HFFc6 (cell line): Measurements from ENCODE around the gene IL16. TPM values are rescaled to one million over a fixed set of nuclear protein-coding genes. Genes with fewer than 3 reads are reported as not detected.

Source experiments
- DNase-seq: peaks from one replicate; pipeline ENCODE4 v3.0.0-alpha.2; 2018
- H3K27ac Mint-ChIP-seq: 2 replicates; pipeline ENCODE4 v1.8.0; 2020; ENCODE audit warnings: mild to moderate bottlenecking, mixed read lengths
- H3K27me3 Mint-ChIP-seq: 2 replicates; pipeline ENCODE4 v1.8.0; 2021; ENCODE audit warnings: mild to moderate bottlenecking, moderate library complexity, mixed read lengths; ENCODE audit not compliant: insufficient read depth
- H3K36me3 Mint-ChIP-seq: 2 replicates; pipeline ENCODE4 v1.8.0; 2021; ENCODE audit warnings: low read depth, mixed read lengths
- H3K4me1 Mint-ChIP-seq: 2 replicates; pipeline ENCODE4 v1.8.0; 2020; ENCODE audit warnings: low read depth, mixed read lengths
- H3K4me3 Mint-ChIP-seq: 2 replicates; pipeline ENCODE4 v1.8.0; 2020; ENCODE audit warnings: mild to moderate bottlenecking, moderate library complexity, mixed read lengths
- H3K9me3 Mint-ChIP-seq: 2 replicates; pipeline ENCODE4 v1.8.0; 2020; ENCODE audit warnings: mild to moderate bottlenecking, mixed read lengths
- total RNA-seq, 6 experiments: library from RNA; stranded (reverse); fragmentation: NEBNext Ultra II Directional; extraction: Animal tissue kit (Norgen Biotek cat#: 25700); gene quantifications; 2 replicates in 1 of 6; 3 replicates in 5 of 6; pipeline ENCODE4 v1.2.3, GENCODE V29; 2021
- TF ChIP-seq, protein P1 (sequence below): fragments of 200-600 bp; sonication (generic); IDR thresholded peaks from 2 replicates; pipeline ENCODE4 v1.5.0; 2021; ENCODE audit warnings: antibody characterized with exemption, mild to moderate bottlenecking

IL16 gene
- total RNA-seq, 6 experiments from 2014 or later, result not detected

DNA sequence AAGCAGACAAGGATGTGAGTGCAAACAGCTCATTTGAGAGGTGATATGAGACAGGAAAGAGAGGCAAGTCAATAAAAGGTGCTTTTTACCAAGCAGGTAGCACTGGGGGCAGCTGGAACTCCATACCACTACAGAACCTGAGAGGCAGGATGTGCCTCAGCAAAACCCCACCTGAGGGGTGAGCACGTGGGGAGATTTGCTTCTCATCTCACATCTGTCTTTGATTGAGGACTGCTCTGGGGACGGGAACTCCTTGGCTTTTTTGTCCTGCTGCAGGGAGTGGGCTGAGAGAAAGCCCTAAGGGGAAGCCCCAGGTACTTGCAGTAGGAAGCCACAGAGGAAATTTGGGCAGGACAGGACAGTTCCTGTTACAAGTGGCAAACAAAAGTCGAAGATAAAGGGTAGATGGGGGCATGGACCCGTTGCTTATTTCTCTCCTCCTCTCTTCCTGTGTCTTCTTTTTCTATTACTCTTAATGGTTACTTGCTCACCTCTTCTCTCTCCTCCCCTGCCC lies 35.5 kb upstream of the IL16 start:
- Mint-ChIP-seq H3K27me3 (peaks cover 4% of the 10 kb centered on the region), H3K4me1 (peaks cover 27% of the 10 kb centered on the region), H3K36me3 (no peaks in the 10 kb centered on the region), H3K4me3 (no peak overlapping the region), H3K9me3 (no peaks in the 10 kb centered on the region), H3K27ac (no peak overlapping the region)
- TF ChIP-seq, protein P1, sequence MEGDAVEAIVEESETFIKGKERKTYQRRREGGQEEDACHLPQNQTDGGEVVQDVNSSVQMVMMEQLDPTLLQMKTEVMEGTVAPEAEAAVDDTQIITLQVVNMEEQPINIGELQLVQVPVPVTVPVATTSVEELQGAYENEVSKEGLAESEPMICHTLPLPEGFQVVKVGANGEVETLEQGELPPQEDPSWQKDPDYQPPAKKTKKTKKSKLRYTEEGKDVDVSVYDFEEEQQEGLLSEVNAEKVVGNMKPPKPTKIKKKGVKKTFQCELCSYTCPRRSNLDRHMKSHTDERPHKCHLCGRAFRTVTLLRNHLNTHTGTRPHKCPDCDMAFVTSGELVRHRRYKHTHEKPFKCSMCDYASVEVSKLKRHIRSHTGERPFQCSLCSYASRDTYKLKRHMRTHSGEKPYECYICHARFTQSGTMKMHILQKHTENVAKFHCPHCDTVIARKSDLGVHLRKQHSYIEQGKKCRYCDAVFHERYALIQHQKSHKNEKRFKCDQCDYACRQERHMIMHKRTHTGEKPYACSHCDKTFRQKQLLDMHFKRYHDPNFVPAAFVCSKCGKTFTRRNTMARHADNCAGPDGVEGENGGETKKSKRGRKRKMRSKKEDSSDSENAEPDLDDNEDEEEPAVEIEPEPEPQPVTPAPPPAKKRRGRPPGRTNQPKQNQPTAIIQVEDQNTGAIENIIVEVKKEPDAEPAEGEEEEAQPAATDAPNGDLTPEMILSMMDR, result no peak
- no peak for DNase-seq

DNA sequence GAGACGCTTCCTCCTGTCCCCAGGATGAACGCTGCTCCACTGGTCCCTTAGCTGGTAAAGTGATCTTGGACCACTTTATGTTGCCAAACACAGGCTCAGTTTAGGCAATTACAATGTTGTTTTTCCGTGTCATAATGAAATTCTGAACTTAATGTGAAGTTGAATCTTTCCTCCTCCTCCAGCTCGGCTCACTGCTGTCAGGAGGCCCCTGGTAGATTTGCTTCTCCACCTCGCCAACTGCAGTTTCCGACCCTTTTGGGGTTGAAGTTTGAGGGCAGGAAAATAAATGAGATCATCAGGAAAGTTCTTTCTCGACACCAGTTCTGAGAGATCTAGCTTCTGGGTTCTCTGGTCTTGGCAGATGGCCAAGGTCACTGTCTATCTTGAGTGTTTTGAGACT lies 34.8 kb upstream of the IL16 start:
- TF ChIP-seq, protein P1, result no peak
- DNase-seq, result no peak
- no peaks in the 10 kb centered on the region for H3K36me3 Mint-ChIP-seq
- no peak overlapping the region for H3K4me3 Mint-ChIP-seq
- H3K27me3 Mint-ChIP-seq, result peaks cover 4% of the 10 kb centered on the region
- no peak overlapping the region for H3K27ac Mint-ChIP-seq
- H3K9me3 Mint-ChIP-seq, result no peaks in the 10 kb centered on the region
- H3K4me1 Mint-ChIP-seq, result peaks cover 27% of the 10 kb centered on the region

DNA sequence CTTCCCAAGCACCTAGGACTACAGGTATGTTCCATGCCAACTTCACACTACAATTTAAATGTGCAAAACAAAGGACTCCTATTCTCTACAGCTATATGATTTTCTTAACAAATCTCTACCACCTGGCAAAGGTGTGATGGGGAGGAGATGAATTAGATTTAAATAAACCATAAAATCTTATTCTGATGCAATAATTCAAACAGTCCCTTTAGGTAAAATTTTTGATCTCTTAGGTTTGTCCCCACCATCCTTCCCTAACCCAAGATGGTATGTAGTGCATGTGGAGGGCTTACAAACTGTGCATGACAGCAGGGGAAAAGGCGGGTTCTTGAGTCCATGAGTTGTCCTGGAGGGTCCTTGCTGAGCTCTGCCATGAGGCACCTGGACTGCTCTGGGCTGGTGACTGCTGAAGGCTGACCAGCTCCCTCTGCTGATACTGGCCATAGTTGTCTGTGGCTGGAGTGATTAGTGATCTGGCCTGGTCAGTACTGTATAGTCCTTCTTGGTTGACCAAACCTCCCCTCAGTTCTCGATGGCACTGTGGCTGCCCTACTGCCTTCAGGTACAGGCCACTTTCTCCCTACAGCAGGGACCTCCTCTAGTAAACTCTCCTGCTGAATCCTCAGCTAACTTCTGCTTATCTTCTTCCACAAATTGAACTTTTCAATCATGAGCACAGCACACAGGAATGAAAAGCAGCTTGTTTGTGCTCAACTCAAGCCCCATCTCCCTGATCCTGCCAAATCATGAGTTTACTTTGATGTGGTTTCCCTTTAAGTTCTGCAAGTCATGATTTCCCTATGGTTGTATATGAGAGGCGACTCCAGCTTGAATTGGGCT lies 32.5 kb upstream of the IL16 start:
- Mint-ChIP-seq H3K36me3 (no peaks in the 10 kb centered on the region), H3K4me1 (peaks cover 27% of the 10 kb centered on the region), H3K9me3 (no peaks in the 10 kb centered on the region), H3K4me3 (no peak overlapping the region; the same call in 1 of the 2 replicates), H3K27ac (peak overlapping the region; percentile 53), H3K27me3 (peaks cover 4% of the 10 kb centered on the region)
- peak; percentile 67 for DNase-seq
- TF ChIP-seq, protein P1, result no peak; the same call in 1 of the 2 replicates

DNA sequence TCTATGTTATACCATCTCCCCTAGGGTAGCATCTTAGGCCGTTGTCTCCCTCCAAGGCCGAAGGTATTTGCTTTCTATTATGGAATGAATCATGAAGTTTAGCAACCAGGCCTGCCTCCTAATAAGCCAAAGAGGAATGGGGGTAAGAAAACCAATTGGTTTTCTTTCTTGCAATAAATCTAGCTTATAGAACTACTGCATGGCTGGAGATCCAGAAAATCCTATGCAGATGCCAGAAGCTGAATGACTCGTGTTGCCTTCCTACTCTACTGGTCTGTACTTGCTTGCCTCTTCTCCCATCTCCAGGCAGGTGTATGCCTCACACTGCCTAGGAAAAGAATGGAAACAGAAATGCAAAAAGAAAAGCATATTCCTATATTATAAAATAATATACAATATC lies 31.1 kb upstream of the IL16 start:
- H3K4me1 Mint-ChIP-seq, result peaks cover 24% of the 10 kb centered on the region

DNA sequence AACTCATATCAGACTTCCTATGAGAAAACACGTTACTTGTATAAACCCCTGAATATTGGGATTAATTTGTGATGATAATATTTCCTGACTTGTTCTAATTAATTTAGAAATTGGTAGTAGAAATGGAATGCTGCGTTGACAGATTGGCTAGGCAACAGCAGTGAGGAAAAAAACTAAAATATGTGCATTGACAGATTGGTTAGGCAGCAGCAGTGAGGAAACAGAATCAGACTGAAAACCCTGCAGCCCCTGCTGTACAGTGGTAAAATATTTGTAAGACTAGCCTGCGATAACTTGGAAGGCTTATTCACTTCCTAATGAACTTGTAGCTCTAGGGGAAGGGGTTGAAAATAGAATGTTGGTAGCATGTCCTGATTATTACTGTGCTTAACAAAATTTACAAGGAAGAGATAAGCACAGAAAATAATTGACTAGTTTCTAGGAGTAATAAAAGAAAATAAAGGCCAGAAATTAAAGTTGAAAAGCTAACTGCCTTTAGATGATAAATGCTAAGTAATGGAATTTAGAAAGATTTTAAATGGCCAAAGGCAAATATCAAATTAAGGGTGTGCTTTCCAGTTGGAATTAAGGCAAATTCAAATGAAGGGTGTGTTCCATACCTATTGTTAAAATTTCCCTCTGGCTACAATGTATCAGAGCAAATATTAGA lies 29.9 kb upstream of the IL16 start:
- Mint-ChIP-seq H3K4me1 (peaks cover 18% of the 10 kb centered on the region), H3K36me3 (no peaks in the 10 kb centered on the region), H3K27ac (no peak overlapping the region), H3K9me3 (no peaks in the 10 kb centered on the region), H3K4me3 (no peak overlapping the region), H3K27me3 (peaks cover 8% of the 10 kb centered on the region)
- TF ChIP-seq, protein P1, result no peak
- DNase-seq, result no peak

More for the DNA sequence above, 31.1 kb upstream of the IL16 start:
- Mint-ChIP-seq H3K9me3 (no peaks in the 10 kb centered on the region), H3K27me3 (peaks cover 5% of the 10 kb centered on the region), H3K36me3 (no peaks in the 10 kb centered on the region), H3K4me3 (no peak overlapping the region), H3K27ac (peak overlapping the region; percentile 54; the same call in 1 of the 2 replicates)
- TF ChIP-seq, protein P1, result no peak
- DNase-seq, result no peak
